MM.1S (cell line): Measurements from ENCODE around the gene RALA.

Experiments
- DNase-seq: peaks from one replicate; pipeline ENCODE4 v3.0.0-alpha.2; 2015
- H2AFZ ChIP-seq: fragments of 300-600 bp; sonication (generic); 2 replicates; pipeline ENCODE4 v1.6.0; 2016; ENCODE audit warnings: antibody characterized with exemption, low read length
- H3F3A ChIP-seq: fragments of 300-600 bp; sonication (generic); 2 replicates; pipeline ENCODE4 v1.6.1; 2016; ENCODE audit warnings: mild to moderate bottlenecking, antibody characterized with exemption, low read length, moderate library complexity, mixed read lengths; ENCODE audit not compliant: insufficient read depth
- H3K27ac ChIP-seq: fragments of 300-600 bp; sonication (generic); 2 replicates; pipeline ENCODE4 v1.5.1; 2016; ENCODE audit warnings: mild to moderate bottlenecking, low read length
- H3K27me3 ChIP-seq: fragments of 300-600 bp; sonication (generic); replicated peaks from 2 replicates; pipeline ENCODE4 v1.6.0; 2016; ENCODE audit warnings: low read length; ENCODE audit not compliant: insufficient read depth
- H3K36me3 ChIP-seq: fragments of 300-600 bp; sonication (generic); replicated peaks from 2 replicates; pipeline ENCODE4 v1.6.1; 2016; ENCODE audit warnings: mild to moderate bottlenecking, low read length, mixed read lengths; ENCODE audit not compliant: insufficient read depth
- H3K4me1 ChIP-seq: fragments of 300-600 bp; sonication (generic); 2 replicates; pipeline ENCODE4 v1.6.1; 2016; ENCODE audit warnings: low read length, mixed read lengths
- H3K4me2 ChIP-seq: fragments of 300-600 bp; sonication (generic); 2 replicates; pipeline ENCODE4 v1.6.0; 2016; ENCODE audit warnings: low read depth, low read length
- H3K4me3 ChIP-seq: fragments of 300-600 bp; sonication (generic); 2 replicates; pipeline ENCODE4 v1.5.1; 2016; ENCODE audit warnings: low read length, mixed read lengths
- H3K79me2 ChIP-seq: fragments of 300-600 bp; sonication (generic); 2 replicates; pipeline ENCODE4 v1.6.1; 2016; ENCODE audit warnings: mixed run types, low read length, mixed read lengths
- H3K9ac ChIP-seq: fragments of 300-600 bp; sonication (generic); 2 replicates; pipeline ENCODE4 v1.6.1; 2016; ENCODE audit warnings: low read length, mixed read lengths
- H3K9me2 ChIP-seq: fragments of 300-600 bp; sonication (generic); replicated peaks from 2 replicates; pipeline ENCODE4 v1.6.1; 2016; ENCODE audit warnings: mild to moderate bottlenecking, low read length, mixed read lengths; ENCODE audit not compliant: insufficient read depth
- H3K9me3 ChIP-seq: fragments of 300-600 bp; sonication (generic); replicated peaks from 2 replicates; pipeline ENCODE4 v1.6.1; 2016; ENCODE audit warnings: mild to moderate bottlenecking, low read length, mixed read lengths; ENCODE audit not compliant: insufficient read depth
- H4K20me1 ChIP-seq: fragments of 300-600 bp; sonication (generic); 2 replicates; pipeline ENCODE4 v1.6.1; 2016; ENCODE audit warnings: mild to moderate bottlenecking, low read length, moderate library complexity, mixed read lengths; ENCODE audit not compliant: insufficient read depth
- CTCF ChIP-seq: fragments of 300-600 bp; sonication (generic); IDR thresholded peaks from 2 replicates; pipeline ENCODE4 v1.5.1; 2016; ENCODE audit warnings: antibody characterized with exemption, low read length, mixed read lengths
- EZH2 ChIP-seq: fragments of 300-600 bp; sonication (generic); optimal IDR thresholded peaks from 2 replicates; pipeline ENCODE3; 2017; ENCODE audit warnings: low read depth, mild to moderate bottlenecking, antibody characterized with exemption, low read length, mixed read lengths
- EZH2phosphoT487 ChIP-seq: fragments of 300-600 bp; sonication (generic); IDR thresholded peaks from 2 replicates; pipeline ENCODE4 v1.6.1; 2018; ENCODE audit warnings: antibody characterized with exemption, low read length

Gene RALA

GRCh38 chr7:39661960-39662359 lies 38.6 kb downstream of the RALA start:
- TF ChIP-seq CTCF (no peak), EZH2phosphoT487 (no peak), EZH2 (no peak)
- no peaks in the 10 kb centered on the region for H3K36me3 ChIP-seq
- H2AFZ ChIP-seq, result no peak overlapping the region
- H3K4me1 ChIP-seq, result peaks cover 21% of the 10 kb centered on the region
- H3F3A ChIP-seq, result peaks cover 3% of the 10 kb centered on the region; the same call in 1 of the 2 replicates
- no peak overlapping the region for H3K9ac ChIP-seq
- no peak overlapping the region for H3K27ac ChIP-seq
- no peaks in the 10 kb centered on the region for H3K9me3 ChIP-seq
- H4K20me1 ChIP-seq, result no peaks in the 10 kb centered on the region
- peaks cover 33% of the 10 kb centered on the region for H3K79me2 ChIP-seq
- no peak overlapping the region for H3K4me2 ChIP-seq
- H3K27me3 ChIP-seq, result no peaks in the 10 kb centered on the region
- DNase-seq, result no peak
- no peak overlapping the region for H3K4me3 ChIP-seq
- H3K9me2 ChIP-seq, result no peaks in the 10 kb centered on the region

GRCh38 chr7:39663263-39663662 lies 39.9 kb downstream of the RALA start:
- H3K27me3 ChIP-seq, result no peaks in the 10 kb centered on the region
- no peaks in the 10 kb centered on the region for H3K9me2 ChIP-seq
- H3K9me3 ChIP-seq, result no peaks in the 10 kb centered on the region
- no peaks in the 10 kb centered on the region for H3F3A ChIP-seq
- H3K79me2 ChIP-seq, result peaks cover 21% of the 10 kb centered on the region
- H3K27ac ChIP-seq, result no peak overlapping the region
- no peak overlapping the region for H2AFZ ChIP-seq
- peaks cover 8% of the 10 kb centered on the region; the same call in 1 of the 2 replicates for H3K4me1 ChIP-seq
- H3K4me3 ChIP-seq, result no peak overlapping the region
- H4K20me1 ChIP-seq, result no peaks in the 10 kb centered on the region
- H3K9ac ChIP-seq, result no peak overlapping the region
- no peak for DNase-seq
- TF ChIP-seq EZH2phosphoT487 (no peak), EZH2 (no peak), CTCF (no peak)
- H3K4me2 ChIP-seq, result no peak overlapping the region
- no peaks in the 10 kb centered on the region for H3K36me3 ChIP-seq

- Histone ChIP-seq H3K4me2 (no peak overlapping the region), H3K27me3 (no peaks in the 10 kb centered on the region), H3K4me3 (no peak overlapping the region), H3K36me3 (no peaks in the 10 kb centered on the region), H3K9ac (no peak overlapping the region), H4K20me1 (no peaks in the 10 kb centered on the region), H3K9me3 (no peaks in the 10 kb centered on the region), H3K79me2 (peaks cover 16% of the 10 kb centered on the region), H2AFZ (no peak overlapping the region), H3K9me2 (no peaks in the 10 kb centered on the region), H3K27ac (no peak overlapping the region), H3F3A (no peaks in the 10 kb centered on the region), H3K4me1 (peaks cover under 1% of the 10 kb centered on the region; the same call in 1 of the 2 replicates)
- DNase-seq, result no peak
- no peak for TF ChIP-seq CTCF
- TF ChIP-seq EZH2phosphoT487, result no peak
These were observed 40.7 kb downstream of the RALA start for GRCh38 chr7:39664057-39664456.
